NCI-H460 (cell line): Measurements from ENCODE around the gene FAM163A. TPM values are rescaled to one million over a fixed set of nuclear protein-coding genes. Genes with fewer than 3 reads are reported as not detected.

ENCODE experiments used
- DNase-seq: peaks from one replicate; pipeline ENCODE4 v3.0.0-alpha.2; 2016; ENCODE audit warnings: low read depth; ENCODE audit errors: extremely low read depth
- total RNA-seq: library from RNA; depleted of rRNA; stranded (reverse); fragments of >200 nt; shearing (Covaris generic); gene quantifications from 2 replicates; pipeline ENCODE4 v1.2.3, GENCODE V29; 2014

FAM163A gene
- total RNA-seq, 1 experiment from 2014 or later, result 0.17 TPM

DNA sequence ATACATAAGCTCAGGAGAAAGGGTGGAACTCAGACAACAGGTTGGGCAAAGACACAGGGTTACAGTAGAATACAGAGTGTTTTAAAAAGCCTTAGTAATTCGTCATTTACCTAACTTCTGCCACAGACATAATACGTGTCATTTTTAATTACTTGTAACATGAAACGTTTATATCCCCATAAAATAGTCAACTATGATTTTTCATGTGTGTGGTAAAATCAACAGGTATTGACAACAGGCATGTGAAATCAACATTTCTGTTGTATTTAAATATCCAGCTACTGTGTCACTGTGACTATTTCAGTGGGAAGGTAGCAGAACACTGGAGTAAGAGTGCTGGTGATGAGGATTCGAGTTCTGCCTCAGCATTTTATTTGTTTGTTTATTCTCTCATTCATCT is 5.7 kb downstream of the FAM163A start:
- DNase-seq, result no peak

DNA sequence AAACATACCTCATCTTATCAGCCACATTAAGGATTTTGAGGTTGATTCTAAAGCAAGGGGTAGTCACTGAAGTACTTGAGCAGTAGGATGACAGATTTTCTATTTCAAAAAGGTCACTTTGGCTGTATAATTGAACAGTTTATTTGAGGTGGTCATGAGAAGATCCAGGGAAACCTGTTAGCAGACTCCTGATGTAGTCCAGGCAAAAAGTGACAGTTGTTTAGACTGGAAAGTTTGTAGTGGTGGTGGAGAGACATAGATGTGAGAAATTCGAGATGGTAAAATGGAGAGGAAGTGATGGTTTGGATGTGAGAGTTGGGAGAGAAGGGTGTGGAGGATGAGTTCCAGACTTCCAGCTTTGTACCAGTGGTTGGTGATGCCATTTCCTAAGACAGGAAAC is 7.5 kb downstream of the FAM163A start:
- DNase-seq, result no peak

DNA sequence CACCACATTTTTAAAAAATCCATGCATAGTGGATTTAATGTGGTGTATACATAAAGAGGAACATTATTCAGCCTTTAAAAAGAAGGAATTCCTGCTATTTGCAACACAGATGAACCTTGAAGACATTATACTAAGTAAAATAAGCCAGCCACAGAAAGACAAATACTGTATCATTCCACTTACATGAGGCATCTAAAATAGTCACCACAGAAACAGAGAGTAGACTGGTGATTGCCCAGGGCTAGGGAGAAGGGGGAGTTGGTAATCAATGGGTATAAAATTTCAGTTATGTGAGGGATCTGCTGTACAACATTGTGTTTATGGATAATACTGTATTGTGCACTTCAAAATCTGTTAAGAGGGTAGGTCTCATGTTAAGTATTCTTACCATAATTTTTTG is 10.0 kb downstream of the FAM163A start:
- DNase-seq, result no peak

DNA sequence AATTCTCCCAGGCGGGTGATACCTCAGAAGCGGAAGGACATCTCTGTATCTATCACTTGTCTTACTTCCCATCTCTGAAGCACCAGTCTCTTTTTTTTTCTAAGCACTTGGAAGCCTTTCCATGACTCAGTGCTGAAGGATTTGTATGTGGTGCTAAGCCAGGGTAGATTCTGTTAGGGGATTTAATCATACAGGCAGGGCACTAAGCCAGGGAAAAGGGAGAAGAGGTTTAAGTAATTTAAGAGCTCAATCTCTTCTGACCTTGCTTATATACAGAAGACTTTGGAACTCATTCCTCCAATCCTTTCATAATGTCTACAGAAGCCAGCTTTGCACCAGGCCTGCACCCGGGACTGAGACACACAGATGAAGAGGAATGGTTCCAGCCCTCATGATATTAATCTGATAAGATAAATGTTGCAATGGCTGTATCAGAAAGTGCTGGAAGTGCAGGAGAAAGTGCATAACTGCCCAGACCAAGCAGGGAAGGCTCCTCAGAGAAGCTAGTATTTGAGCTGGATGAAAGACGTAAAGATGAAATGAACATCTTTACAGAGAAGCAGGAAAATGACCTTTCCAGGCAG is 11.0 kb downstream of the FAM163A start:
- no peak for DNase-seq

DNA sequence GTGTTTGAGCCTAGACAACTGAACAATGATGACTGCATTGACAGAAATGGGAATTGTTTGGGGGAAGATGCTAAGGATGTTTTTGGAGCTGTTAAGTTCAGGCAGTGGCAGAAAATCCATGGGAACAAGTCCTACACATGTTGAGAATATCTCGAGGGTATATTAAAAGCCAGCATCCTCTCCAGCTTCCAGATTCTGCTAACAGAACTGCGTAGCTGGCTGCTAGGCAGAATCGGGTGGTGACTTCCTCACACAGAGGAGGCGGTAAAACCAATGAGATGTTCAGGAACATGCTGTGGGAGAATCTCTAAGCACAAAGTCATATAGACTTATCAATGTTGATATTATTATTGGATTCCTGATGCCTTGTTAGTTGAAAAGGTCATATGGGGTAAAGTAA is 14.8 kb downstream of the FAM163A start:
- no peak for DNase-seq

DNA sequence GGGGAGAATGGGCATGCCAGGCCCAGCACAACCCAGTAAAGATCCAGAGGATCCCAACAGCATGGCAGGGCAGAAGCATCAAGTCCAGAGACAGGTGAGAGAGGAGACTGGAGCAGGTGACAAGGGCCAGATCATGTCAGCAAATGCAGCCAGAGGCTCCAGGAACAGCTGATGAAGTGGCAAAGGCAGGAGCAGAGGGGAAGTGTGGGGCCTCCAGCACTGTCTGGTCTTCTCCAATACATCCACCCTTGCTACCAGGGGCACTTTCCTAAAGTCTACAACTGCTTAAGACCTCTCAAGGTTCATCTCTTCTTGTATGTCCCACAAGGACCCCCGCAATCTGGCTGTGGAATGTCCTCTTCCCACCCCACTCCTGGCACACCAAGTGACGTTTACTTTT is 17.4 kb downstream of the FAM163A start:
- no peak for DNase-seq

DNA sequence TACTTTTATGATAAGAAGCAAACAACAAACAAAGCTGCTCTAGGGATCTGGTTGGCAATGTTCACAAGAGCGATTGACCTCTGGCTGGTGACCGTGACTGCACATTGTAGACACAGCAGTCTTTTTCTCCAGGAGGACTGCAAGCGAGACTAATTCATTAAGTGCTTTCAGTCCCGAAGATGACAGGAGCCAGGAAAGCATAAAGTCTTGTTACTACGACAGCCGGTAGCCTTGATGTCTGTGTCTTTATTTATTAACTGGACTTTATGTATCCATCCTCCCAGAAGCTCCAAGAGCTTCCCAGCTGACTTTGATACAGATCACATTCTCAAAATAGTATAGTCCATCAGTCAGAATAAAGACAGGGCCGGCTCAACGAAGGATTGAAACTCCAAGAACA is 18.2 kb downstream of the FAM163A start:
- no peak for DNase-seq

DNA sequence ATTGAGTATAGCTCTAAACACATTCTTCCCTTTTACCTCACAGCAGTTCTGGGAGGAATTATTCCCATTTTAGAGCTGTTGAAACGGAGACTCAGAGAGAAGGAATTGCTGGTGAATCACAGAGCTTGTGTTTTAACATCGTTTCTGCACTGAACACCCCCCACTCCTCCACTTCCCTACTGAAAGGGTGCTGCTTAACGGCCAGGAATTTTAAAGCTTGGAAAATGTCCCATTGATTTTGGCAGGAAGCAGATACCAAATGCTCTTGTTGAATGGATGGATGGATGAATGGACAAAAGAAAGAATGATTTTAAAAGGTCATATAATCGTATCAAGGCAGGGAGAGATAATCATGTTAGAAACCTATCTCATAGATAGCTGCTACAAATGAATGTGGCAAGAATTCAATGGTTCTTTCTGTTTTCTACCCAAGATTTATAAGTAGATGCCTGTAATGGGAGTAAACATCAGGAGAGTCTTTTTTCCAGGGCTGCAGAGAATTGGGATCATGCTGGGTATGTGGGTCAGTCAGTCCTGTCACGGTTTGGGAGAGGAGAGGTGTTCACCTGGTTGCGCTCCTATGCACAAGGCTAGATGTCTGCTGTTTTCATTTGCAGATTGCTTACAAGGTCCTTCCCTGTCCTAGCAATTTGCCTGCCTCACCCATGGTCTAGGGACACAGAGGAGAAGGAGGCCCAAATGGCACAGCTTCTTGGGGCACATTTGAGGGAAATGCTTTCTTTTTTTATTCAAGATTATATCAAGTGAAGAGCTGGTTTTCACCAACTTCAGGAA is 19.0 kb downstream of the FAM163A start:
- DNase-seq, result no peak

DNA sequence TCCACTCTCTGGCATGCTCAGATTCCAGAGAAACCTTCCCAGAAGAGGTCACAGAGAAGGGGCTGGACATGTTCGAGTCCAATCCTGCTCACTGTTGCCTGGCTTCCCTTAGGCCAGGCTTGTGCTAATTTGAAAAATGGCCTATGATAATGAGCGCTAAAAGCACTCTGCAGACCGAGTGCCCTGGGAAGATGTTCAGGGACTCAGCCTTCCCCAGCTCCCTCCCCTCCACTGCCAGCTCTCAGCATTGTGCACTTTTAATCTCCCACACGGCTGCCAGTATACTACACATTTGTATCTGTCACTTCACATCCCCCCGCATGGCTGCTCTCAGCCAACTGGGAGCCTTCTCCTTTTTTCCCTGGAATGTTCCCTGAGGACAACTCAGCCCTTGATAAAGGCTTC is 24.1 kb downstream of the FAM163A start:
- DNase-seq, result no peak

DNA sequence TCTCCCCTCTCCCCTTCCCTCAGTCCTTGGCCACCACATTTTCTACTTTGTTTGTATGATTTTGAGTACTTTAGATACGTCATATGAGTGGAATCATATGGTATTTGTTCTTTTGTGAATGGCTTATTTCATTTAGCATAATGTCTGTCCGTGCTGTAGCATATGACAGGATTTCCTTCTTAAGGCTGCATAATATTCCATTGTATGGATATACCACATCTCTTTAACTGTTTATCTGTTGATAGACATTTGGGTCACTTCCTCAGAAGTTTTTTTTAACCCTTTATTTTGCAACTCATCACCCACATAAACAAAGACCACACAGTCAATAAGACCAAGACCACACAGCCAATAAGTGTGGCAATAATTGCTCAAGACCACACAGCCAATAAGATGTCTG is 24.9 kb downstream of the FAM163A start:
- no peak for DNase-seq

DNA sequence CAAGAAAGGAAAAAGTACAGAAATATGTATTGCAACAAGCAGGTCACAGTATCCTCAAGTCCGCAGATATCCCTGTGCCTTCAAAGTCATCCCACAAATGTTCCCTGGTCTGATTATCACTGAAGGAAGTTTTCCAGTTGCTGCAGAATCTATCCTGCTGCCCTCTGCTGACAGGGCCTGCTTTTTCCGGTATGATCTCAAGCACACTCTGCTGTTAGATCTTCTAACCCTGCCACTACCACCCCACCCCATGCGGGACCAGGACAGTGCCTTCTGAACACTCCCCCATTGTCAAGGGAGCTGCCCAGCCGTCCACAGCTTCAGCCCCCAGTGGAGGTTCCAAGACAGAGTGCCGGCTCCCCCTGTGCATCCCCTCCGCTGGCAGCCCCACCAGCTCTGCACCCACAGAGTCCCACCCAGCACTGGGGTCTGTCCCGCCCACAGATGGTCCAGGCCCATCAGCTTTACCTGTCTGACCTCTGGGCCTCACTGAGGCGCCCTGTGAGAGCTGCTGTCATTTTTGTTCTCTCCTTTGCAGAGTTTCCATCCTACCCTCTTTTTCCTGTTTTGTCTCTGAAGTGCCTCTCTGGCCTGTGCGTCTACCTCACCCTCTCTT is 27.9 kb downstream of the FAM163A start:
- no peak for DNase-seq

DNA sequence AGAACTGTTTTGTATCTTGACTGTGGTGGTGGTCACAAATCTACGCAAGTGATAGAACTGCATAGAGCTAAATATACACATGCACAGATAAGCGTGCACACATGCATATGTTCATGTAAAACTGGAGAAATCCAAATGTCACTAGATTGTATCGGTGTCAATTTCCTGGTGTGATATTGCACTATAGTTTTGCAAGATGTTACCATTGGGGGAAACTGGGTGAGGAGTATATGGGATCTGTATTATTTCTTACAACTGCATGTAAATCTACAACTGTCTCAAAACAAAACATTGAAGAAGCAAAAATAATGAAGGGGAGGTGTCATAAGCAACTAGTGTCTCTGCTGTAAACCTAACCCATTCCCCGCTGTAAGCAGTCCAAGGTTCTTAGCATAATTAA is 30.2 kb downstream of the FAM163A start:
- no peak for DNase-seq

DNA sequence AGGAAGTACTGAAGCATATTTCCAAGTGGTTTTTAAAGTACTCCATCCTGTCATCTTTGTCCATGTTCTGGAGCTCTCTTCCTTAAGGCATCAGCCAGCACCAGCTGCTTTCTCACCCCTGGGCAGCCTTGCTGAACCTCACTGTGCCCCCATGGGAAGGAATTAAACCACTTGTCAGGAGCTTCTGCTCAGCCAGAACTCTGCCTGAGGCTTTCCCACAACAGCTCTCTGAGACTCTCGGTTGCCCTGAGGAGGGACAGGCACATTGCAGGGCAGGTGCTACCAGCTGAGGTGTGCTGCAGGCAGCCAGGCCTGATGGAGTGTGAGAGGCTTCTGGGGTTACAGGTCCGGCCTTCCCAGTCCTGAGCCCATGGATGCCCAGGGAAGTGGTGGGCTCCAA is 30.9 kb downstream of the FAM163A start:
- DNase-seq, result no peak

DNA sequence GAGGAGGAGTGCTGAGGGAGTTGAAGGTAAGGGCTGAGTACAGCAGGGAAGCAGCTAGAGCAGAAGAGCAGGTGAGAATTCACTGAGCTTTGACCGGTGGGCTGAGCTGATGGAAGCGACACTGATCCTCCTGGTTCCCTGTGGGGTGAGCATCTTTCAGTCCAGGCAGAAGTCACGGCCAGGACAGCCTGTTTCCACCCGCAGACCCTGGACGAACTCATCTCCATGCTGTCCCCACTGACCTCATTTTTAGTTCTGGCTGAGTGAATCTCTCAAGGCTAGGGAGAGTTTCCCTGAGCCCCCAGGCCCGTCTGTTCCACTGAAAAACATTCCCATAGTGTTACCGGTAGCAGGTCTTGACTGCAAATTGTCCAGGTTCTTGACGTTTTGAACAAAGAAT is 31.5 kb downstream of the FAM163A start:
- DNase-seq, result no peak

DNA sequence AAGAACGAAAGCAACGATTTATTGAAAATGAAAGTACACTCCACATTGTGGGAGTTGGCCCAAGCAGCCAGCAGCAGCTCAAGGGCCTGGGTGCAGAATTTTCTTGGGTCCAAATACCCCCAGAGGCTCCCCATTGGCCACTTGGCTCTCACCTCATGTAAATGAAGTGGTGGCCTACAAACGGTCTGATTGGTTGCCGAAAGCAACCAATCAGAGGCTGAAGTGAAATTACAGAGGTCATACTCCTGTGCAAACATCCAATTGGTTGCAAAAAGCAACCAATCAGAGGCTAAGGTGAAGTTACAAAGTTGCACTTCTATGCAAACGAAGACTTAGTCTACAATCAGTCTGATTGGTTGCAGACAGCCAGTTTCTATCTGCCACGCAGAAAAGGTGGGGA is 31.9 kb downstream of the FAM163A start:
- DNase-seq, result no peak

DNA sequence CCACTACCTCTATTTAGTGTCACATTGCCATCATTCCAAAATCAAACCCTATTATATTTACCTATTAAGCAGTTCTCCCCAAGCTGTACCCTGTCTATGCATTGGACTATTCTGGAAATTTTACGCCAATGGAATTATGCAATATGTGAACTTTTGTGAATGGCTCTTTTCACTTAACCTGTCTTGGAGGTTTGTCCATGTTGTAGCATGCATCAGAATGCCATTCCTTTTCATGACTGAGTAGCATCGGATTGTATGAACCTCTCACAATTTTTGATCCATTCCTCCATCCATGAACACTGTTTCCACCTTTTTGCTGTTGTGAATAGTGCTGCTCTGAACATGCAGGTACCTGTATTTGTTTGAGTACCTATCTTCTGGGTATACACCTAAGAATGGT is 33.7 kb downstream of the FAM163A start:
- no peak for DNase-seq

DNA sequence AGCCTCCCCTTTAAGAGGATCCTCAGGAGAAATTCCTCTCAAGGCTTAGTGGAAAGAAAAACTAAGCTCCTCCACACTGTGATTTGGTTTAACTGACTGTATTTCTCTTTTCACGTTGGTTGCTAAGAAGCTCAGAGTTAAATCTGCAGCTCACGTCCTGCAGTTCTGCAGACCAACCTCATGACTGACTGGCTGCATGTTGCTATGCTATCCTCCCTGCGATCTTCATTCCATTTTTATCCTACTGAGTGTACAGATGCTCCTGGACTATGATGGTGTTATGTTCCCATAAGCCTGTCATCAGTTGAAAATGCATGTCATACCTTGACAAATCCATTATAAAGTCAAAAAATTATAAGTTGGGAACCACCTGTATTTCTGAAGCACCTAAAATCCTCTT is 34.6 kb downstream of the FAM163A start:
- DNase-seq, result no peak

DNA sequence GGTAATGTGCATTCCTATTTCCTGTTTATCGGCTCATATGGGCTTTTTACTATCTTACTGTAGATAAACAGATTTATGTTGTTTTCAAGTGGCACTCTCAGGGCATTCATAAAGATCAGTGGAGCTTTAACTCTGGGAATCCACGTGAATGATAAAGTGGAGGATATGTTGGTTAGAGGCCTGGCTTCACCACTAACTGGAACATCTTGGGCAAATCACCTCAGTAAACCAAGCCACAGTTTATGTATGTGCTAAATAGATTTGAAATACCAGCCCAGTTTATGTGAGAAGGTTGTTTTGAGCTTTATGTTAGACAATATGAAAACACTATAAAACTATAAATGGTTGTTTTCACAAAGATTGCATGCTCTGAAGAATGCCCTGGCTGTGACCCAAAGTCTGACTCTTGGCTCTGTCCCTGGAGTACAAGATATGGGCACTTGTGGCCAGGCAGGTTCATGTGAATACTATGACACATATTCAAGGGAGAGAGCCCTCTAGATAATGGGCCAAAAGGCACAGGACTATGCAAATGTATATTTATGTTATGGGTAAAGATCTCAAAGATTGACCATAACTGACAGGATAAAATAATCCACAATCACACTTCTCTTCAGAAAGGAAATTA is 36.7 kb downstream of the FAM163A start:
- no peak for DNase-seq

DNA sequence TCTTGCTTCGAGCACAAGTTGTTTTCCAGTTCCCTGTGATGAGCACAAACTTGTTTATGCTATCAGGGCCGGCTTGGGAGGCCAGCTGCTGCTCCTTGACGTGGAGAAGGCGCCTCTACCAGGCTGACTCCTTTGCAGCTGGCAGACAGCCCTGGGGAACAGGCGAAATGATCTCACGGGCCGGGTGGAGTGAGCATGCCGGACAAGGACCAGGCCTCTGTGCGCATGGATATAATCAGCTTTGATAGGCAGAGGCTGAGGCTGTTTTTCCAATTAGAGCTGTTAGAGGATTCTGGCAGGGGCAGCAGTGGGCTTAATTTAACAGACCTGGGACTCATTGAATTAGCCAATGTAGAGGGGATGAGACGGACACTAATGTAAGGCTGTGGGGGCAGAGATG is 38.9 kb downstream of the FAM163A start:
- DNase-seq, result no peak

DNA sequence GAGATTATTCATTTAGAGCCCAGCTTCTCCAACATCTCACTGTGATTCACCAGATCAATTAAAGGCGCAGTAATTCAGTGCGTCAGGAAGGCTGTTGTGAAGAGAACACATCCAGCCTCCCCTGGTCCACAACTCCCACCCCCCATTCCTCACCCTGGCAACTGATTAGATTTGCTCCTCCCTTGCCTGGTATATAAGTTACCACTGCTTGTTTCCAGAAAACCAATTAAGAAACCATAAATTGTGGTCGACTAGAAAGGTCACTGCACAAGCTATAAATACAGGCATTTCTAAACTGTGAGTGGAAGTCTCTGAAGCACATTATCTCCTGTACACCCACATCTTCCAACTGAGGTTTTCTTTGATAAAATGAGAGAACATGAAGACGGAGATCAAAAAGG is 41.9 kb downstream of the FAM163A start:
- DNase-seq, result no peak

DNA sequence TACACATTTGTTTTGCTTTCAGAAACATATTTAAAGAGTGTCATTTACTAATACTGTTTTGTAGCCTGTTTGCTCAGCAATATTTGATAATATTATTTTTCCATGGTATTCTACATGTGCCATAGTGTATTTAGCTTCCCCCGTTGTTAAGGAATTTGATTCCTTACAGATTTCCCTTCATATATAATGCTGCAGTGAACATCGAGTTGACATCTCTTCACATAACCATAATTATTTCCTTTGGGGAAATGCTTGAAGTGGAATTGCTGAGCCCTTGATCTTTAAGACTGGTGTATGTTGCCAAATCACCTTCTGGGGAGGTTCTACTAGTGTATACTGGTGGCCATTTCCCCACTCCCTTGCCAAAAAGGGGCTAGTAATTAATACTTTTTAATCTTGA is 42.6 kb downstream of the FAM163A start:
- no peak for DNase-seq
